Measurements from ENCODE around the gene WDR35. TPM values are rescaled to one million over a fixed set of nuclear protein-coding genes. Genes with fewer than 3 reads are reported as not detected.
A peak's percentile ranks its signal among the peaks of the same experiment; 100 is the strongest.

Gene WDR35
- total RNA-seq, 2 donors from 2014 or later = 6.7 to 8.9 TPM

- WGBS, 2 donors = 1 to 2% methylated on average over 27 to 79 of the region's 87 CpGs
- H3K27ac ChIP-seq = no peak within 1 kb of the TSS
- TF ChIP-seq POLR2A (IDR thresholded peaks at IDR 0.05) (no peak), CTCF (IDR thresholded peaks at IDR 0.05) (no peak)
- H3K9me3 ChIP-seq = no peaks in the 10 kb centered on the region
- peak; percentile 37 to 58 (median 46) for DNase-seq
- H3K4me1 ChIP-seq = peaks cover 12% of the 10 kb centered on the region
- ATAC-seq = peak; percentile 84
- H3K27me3 ChIP-seq = peaks cover 0 to 5% of the 10 kb centered on the region in 2 donors
- intact Hi-C loops (cut with DNase I) = loop anchor here (5.0 kb wide), 1 partner anchor 85 kb away; no protein-coding TSS in a partner anchor
- H3K4me3 ChIP-seq = peak within 1 kb of the TSS in 1 of 2 donors; percentile 21
- no peaks in the 10 kb centered on the region for H3K36me3 ChIP-seq (replicated peaks in 1 of 2; ENCODE audit: insufficient read depth in 1 of 2, low read depth in 2 of 2)
Observed at GRCh38 chr2:20012282-20013125, 22.6 kb upstream of the WDR35 start, which contains the start of gene MATN3. Gene MATN3 (minus strand): TSS chr2:20012668. CDS start chr2:20012631, 37 bp downstream.

- intact Hi-C loops (cut with DNase I) = loop anchor here (5.0 kb wide), 1 partner anchor 85 kb away; no protein-coding TSS in a partner anchor
- DNase-seq (no peak), ATAC-seq (no peak)
- H3K36me3 ChIP-seq (replicated peaks in 1 of 2; ENCODE audit: insufficient read depth in 1 of 2, low read depth in 2 of 2) = no peaks in the 10 kb centered on the region
- peaks cover 12% of the 10 kb centered on the region for H3K4me1 ChIP-seq
- 19% methylated on average over 4 of the region's 4 CpGs; no CpG with 5 or more reads in 1 of the 2 donors for WGBS, 2 donors
- peaks cover 0 to 5% of the 10 kb centered on the region in 2 donors for H3K27me3 ChIP-seq
- H3K4me3 ChIP-seq = no peak overlapping the region
- no peaks in the 10 kb centered on the region for H3K9me3 ChIP-seq
- TF ChIP-seq POLR2A (IDR thresholded peaks at IDR 0.05) = no peak
- TF ChIP-seq CTCF (IDR thresholded peaks at IDR 0.05) = no peak
- no peak overlapping the region for H3K27ac ChIP-seq
Observed at GRCh38 chr2:20012032-20012281, 22.1 kb upstream of the WDR35 start.

DNA sequence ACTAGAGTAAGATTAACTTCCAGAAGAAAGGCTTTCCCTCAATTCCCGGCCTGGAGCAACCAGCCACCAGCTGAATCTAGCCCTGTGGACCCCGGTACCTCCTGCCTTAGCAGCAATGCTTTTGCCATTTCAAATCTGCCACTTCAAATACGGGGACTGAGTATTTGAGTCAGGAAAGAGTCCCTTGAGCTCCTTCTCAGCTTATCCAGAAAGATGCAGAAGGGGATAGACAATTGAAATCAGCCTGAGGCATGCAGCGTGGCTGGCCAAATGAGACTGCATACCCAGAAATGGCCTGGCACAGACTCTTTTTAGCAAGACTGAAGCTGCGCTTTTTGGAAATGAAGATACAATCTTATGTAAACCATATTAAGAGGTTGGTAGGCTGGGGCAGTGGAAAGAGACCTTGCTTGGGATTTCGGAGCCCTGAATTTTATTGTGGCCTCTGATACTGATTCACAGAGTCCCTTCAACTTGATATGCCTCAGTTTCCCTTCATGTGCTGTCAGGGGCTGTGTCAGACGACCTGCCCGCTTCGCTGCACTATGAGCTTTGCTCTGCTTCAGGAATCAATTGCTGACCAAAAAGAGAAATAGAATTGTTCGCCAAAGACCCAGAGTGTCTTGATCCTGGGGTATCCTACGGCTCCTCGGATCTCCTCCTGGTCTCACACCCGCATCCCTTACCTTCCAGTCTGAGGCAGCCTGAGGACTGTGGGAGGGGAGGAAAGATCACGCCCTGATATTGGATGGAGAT lies 21.5 kb upstream of the WDR35 start:
- intact Hi-C loops (cut with DNase I) = loop anchor here (5.0 kb wide), 1 partner anchor 86 kb away; no protein-coding TSS in a partner anchor
- Histone ChIP-seq H3K27ac (no peak overlapping the region), H3K4me1 (peaks cover 12% of the 10 kb centered on the region), H3K4me3 (no peak overlapping the region), H3K36me3 (replicated peaks in 1 of 2; ENCODE audit: insufficient read depth in 1 of 2, low read depth in 2 of 2) (no peaks in the 10 kb centered on the region), H3K9me3 (no peaks in the 10 kb centered on the region), H3K27me3 (peaks cover 0 to 5% of the 10 kb centered on the region in 2 donors)
- ATAC-seq = no peak
- DNase-seq = no peak
- WGBS, 2 donors = 63 to 73% methylated on average over 14 of the region's 14 CpGs
- TF ChIP-seq POLR2A (IDR thresholded peaks at IDR 0.05) = no peak
- TF ChIP-seq CTCF (IDR thresholded peaks at IDR 0.05) = no peak

- TF ChIP-seq POLR2A (IDR thresholded peaks at IDR 0.05) = no peak
- TF ChIP-seq CTCF (IDR thresholded peaks at IDR 0.05) = no peak
- Histone ChIP-seq H3K4me3 (no peak overlapping the region), H3K9me3 (no peaks in the 10 kb centered on the region), H3K4me1 (peaks cover 12% of the 10 kb centered on the region), H3K27me3 (peaks cover 0 to 5% of the 10 kb centered on the region in 2 donors), H3K36me3 (replicated peaks in 1 of 2; ENCODE audit: insufficient read depth in 1 of 2, low read depth in 2 of 2) (no peaks in the 10 kb centered on the region), H3K27ac (no peak overlapping the region)
- WGBS, 2 donors = 70 to 74% methylated on average over 5 of the region's 5 CpGs
- intact Hi-C loops (cut with DNase I) = no loop called here
- DNase-seq (no peak), ATAC-seq (no peak)
Observed at GRCh38 chr2:20008703-20009102, 18.8 kb upstream of the WDR35 start.

Measured in body of pancreas (tissue), 4 donors.